ENCODE results near the gene OR6J1. TPM values are rescaled to one million over a fixed set of nuclear protein-coding genes. Genes with fewer than 3 reads are reported as not detected.

OR6J1 gene
- total and polyA plus RNA-seq, 2 of the 8 experiments (the other 6 are each of a cell fraction or from before 2014, with no cell fraction given), result not detected

DNA sequence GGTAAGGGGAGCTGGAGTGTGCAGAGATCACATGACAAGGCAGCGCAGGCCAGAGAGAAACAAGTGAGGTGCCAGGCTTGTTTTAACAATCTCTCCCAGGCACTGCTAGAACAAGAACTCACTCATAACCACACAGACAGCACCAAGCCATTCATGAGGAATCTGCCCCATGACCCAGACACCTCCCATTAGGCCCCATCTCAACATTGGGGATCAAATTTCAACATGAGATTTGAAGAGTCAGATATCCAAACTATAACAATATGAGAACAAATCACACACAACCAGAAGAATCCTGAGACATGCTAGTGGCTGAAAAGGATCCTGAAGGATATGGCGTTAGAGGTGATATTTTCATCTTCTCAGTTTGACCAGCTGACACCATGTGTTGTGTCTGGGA lies 21.9 kb downstream of the OR6J1 start:
- ChIA-PET POLR2A (ENCODE audit: partially characterized antibody) (no interaction called here), CTCF (ENCODE audit: partially characterized antibody) (no interaction called here)
- no peaks in the 10 kb centered on the region for H4K20me1 ChIP-seq (replicated peaks in 1 of 2; ENCODE audit: control insufficient read depth in 1 of 2, insufficient read depth in 2 of 2, low read length in 2 of 2)
- H3K14ac ChIP-seq (ENCODE audit: insufficient read length), result no peak overlapping the region
- H3K23me2 ChIP-seq (ENCODE audit: low read depth, low read length), result peaks cover 2% of the 10 kb centered on the region; the same call in 1 of the 2 replicates
- H3K4me1 ChIP-seq (replicated peaks in 1 of 4; ENCODE audit: control insufficient read depth in 3 of 4, insufficient read depth in 4 of 4, low read length in 3 of 4), result peaks cover 0 to 7% (median 2%) of the 10 kb centered on the region in 4 experiments; a peak in 3 of 7 replicates
- no peak overlapping the region for H2BK20ac ChIP-seq (ENCODE audit: low read length)
- 93% methylated on average over 2 of the region's 2 CpGs; no CpG with 5 or more reads in 1 of the 2 experiments for WGBS, 2 experiments (ENCODE audit: extremely low coverage in 1 of 2, insufficient coverage in 1 of 2, insufficient read length in 1 of 2, insufficient replicate concordance in 2 of 2, low coverage in 1 of 2, low lambda C conversion rate in 2 of 2, missing lambda C conversion rate in 1 of 2)
- TF ChIP-seq TCF12 (IDR thresholded peaks at IDR 0.05; ENCODE audit: low read depth, low read length), result no peak
- no peak for TF ChIP-seq USF2 (IDR thresholded peaks at IDR 0.05; ENCODE audit: low read length)
- no peak for TF ChIP-seq GTF2F1 (IDR thresholded peaks at IDR 0.05; ENCODE audit: borderline replicate concordance, low read depth, low read length)
- no peak for TF ChIP-seq BRCA1 (IDR thresholded peaks at IDR 0.05; ENCODE audit: low read depth, low read length)
- no peak for TF ChIP-seq NRF1 (IDR thresholded peaks at IDR 0.05; ENCODE audit: low read depth, low read length)
- TF ChIP-seq EGR1 (IDR thresholded peaks at IDR 0.05; ENCODE audit: borderline replicate concordance, low read depth, low read length), result no peak
- TF ChIP-seq, protein P1, sequence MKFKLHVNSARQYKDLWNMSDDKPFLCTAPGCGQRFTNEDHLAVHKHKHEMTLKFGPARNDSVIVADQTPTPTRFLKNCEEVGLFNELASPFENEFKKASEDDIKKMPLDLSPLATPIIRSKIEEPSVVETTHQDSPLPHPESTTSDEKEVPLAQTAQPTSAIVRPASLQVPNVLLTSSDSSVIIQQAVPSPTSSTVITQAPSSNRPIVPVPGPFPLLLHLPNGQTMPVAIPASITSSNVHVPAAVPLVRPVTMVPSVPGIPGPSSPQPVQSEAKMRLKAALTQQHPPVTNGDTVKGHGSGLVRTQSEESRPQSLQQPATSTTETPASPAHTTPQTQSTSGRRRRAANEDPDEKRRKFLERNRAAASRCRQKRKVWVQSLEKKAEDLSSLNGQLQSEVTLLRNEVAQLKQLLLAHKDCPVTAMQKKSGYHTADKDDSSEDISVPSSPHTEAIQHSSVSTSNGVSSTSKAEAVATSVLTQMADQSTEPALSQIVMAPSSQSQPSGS (IDR thresholded peaks at IDR 0.05; ENCODE audit: low read length), result no peak
- no peak for TF ChIP-seq TEAD4 (IDR thresholded peaks at IDR 0.05; ENCODE audit: low read depth, low read length)
- TF ChIP-seq POU5F1 (IDR thresholded peaks at IDR 0.05; ENCODE audit: low read depth, low read length), result no peak
- no peak for TF ChIP-seq SIX5 (IDR thresholded peaks at IDR 0.05; ENCODE audit: low read depth, low read length)
- TF ChIP-seq SP1 (IDR thresholded peaks at IDR 0.05; ENCODE audit: low read depth, low read length), result no peak
- no peak overlapping the region for H2BK5ac ChIP-seq (ENCODE audit: low read depth, low read length)
- no peaks in the 10 kb centered on the region for H3K27me3 ChIP-seq (replicated peaks in 1 of 4; ENCODE audit: control insufficient read depth in 3 of 4, extremely low read depth in 1 of 4, insufficient read depth in 3 of 4, low read length in 3 of 4)
- H2AFZ ChIP-seq (ENCODE audit: low read length), result no peak overlapping the region
- no peak overlapping the region for H3K27ac ChIP-seq (ENCODE audit: low read depth, low read length)
- no peak overlapping the region for H2BK12ac ChIP-seq (ENCODE audit: low read depth, low read length)
- H3K36me3 ChIP-seq (ENCODE audit: control insufficient read depth in 2 of 4, insufficient read depth in 4 of 4, low read length in 3 of 4), result no peaks in the 10 kb centered on the region
- H3K4ac ChIP-seq (replicated peaks; ENCODE audit: insufficient read length, low read depth, low read length), result no peak overlapping the region
- no peaks in the 10 kb centered on the region for H3K79me1 ChIP-seq (ENCODE audit: low read depth, low read length)
- peaks cover 6 to 13% of the 10 kb centered on the region in 2 experiments for H3K9me3 ChIP-seq (ENCODE audit: insufficient read depth in 2 of 2, low read depth in 1 of 2, low read length in 1 of 2)
- no peak overlapping the region for H2BK120ac ChIP-seq (replicated peaks; ENCODE audit: low read depth, low read length)
- no peak overlapping the region for H3K4me3 ChIP-seq (ENCODE audit: extremely low read depth in 1 of 4, insufficient read depth in 2 of 4, low read depth in 3 of 4, low read length in 4 of 4)
- no peaks in the 10 kb centered on the region for H3K79me2 ChIP-seq (ENCODE audit: control insufficient read depth in 1 of 2, insufficient read depth in 2 of 2, low read length in 2 of 2)
- no peak overlapping the region for H2AK5ac ChIP-seq (ENCODE audit: low read depth, low read length)
- H4K91ac ChIP-seq (replicated peaks; ENCODE audit: insufficient read length, low read length), result no peak overlapping the region
- H2BK15ac ChIP-seq (ENCODE audit: low read length), result no peak overlapping the region
- no peak overlapping the region for H4K8ac ChIP-seq (ENCODE audit: extremely low read depth, insufficient read depth, low read length)
- DNase-seq (ENCODE audit: low read depth in 1 of 2, low spot score in 2 of 2) (no peak), FAIRE-seq (no peak)
- no peak overlapping the region for H4K5ac ChIP-seq (ENCODE audit: insufficient read length, low read depth, low read length)
- H3K4me2 ChIP-seq (ENCODE audit: insufficient read depth in 1 of 2, low read depth in 2 of 2, low read length in 2 of 2), result no peak overlapping the region
- H3K56ac ChIP-seq (replicated peaks; ENCODE audit: insufficient read length, low read depth, low read length), result no peak overlapping the region
- H3K23ac ChIP-seq (ENCODE audit: insufficient read length), result no peak overlapping the region
- H3K9ac ChIP-seq (replicated peaks in 1 of 4; ENCODE audit: extremely low read depth in 1 of 4, low read depth in 3 of 4, low read length in 3 of 4), result no peak overlapping the region
- no peak overlapping the region for H3K18ac ChIP-seq (ENCODE audit: extremely low read depth, low read length)
